ENCODE measurements around the gene TSEN2. TPM values are rescaled to one million over a fixed set of nuclear protein-coding genes. Genes with fewer than 3 reads are reported as not detected.

TSEN2 gene
- total RNA-seq, 1 experiment from 2014 or later: 22.0 TPM

GRCh38 chr3:12566976-12567375, 82.7 kb downstream of the TSEN2 start:
- no TSS peak for BruUV-seq (replicated peaks)
- no peak for DNase-seq (ENCODE audit: low read depth, low spot score)
- no peaks in the 10 kb centered on the region for H3K36me3 ChIP-seq (ENCODE audit: control insufficient read depth, insufficient read depth, low read length)
- ChIA-PET CTCF (no interaction called here), POLR2A (no interaction called here)
- H3K27me3 ChIP-seq (ENCODE audit: control insufficient read depth, insufficient read depth, low read length): no peaks in the 10 kb centered on the region
- ATAC-seq: no peak
- in situ Hi-C loops (cut with HindIII; ENCODE audit: low pct_unique_long_range_greater_than_20kb, low sequenced_read_pairs) (no loop called here), intact Hi-C loops (cut with micrococcal nuclease; ENCODE audit: unreplicated experiment) (no loop called here)
- no peak for TF ChIP-seq CTCF (IDR thresholded peaks at IDR 0.05)
- no peak for TF ChIP-seq POLR2AphosphoS5 (IDR thresholded peaks at IDR 0.05; ENCODE audit: low read depth, low read length)
- no peak for TF ChIP-seq TCF7L2 (IDR thresholded peaks at IDR 0.05; ENCODE audit: low read depth, low read length)
- no peak for TF ChIP-seq REST (IDR thresholded peaks at IDR 0.05; ENCODE audit: insufficient read depth in 1 of 2, low read depth in 2 of 2, low read length in 1 of 2)
- TF ChIP-seq SIN3A (IDR thresholded peaks at IDR 0.05; ENCODE audit: borderline replicate concordance, insufficient read depth, low read depth, low read length): no peak
- no peaks in the 10 kb centered on the region for H3K9me3 ChIP-seq (ENCODE audit: control insufficient read depth, insufficient read depth, low read depth, low read length)
- no peak overlapping the region for H3K27ac ChIP-seq (ENCODE audit: low read length)
- no peak overlapping the region for H3K4me3 ChIP-seq (ENCODE audit: low read depth in 2 of 2, low read length in 2 of 2)
- H3K4me1 ChIP-seq (ENCODE audit: control insufficient read depth, insufficient read depth, low read length): peaks cover 11% of the 10 kb centered on the region

GRCh38 chr3:12568747-12569146, 84.5 kb downstream of the TSEN2 start:
- Histone ChIP-seq H3K4me3 (ENCODE audit: low read depth in 2 of 2, low read length in 2 of 2) (no peak overlapping the region), H3K27ac (ENCODE audit: low read length) (no peak overlapping the region), H3K36me3 (ENCODE audit: control insufficient read depth, insufficient read depth, low read length) (no peaks in the 10 kb centered on the region), H3K27me3 (ENCODE audit: control insufficient read depth, insufficient read depth, low read length) (no peaks in the 10 kb centered on the region), H3K9me3 (ENCODE audit: control insufficient read depth, insufficient read depth, low read depth, low read length) (no peaks in the 10 kb centered on the region), H3K4me1 (ENCODE audit: control insufficient read depth, insufficient read depth, low read length) (no peaks in the 10 kb centered on the region)
- DNase-seq (ENCODE audit: low read depth, low spot score): no peak
- ChIA-PET POLR2A (interaction anchor here (0.5 kb wide), 1 partner anchor 22 kb away, joined by 3 read pairs; no protein-coding TSS in a partner anchor), CTCF (no interaction called here)
- no peak for TF ChIP-seq CTCF (IDR thresholded peaks at IDR 0.05)
- TF ChIP-seq REST (IDR thresholded peaks at IDR 0.05; ENCODE audit: insufficient read depth in 1 of 2, low read depth in 2 of 2, low read length in 1 of 2): no peak
- in situ Hi-C loops (cut with HindIII; ENCODE audit: low pct_unique_long_range_greater_than_20kb, low sequenced_read_pairs): no loop called here
- BruUV-seq (replicated peaks): TSS peak; percentile 12
- ATAC-seq: no peak
- intact Hi-C loops (cut with micrococcal nuclease; ENCODE audit: unreplicated experiment): no loop called here
